ENCODE measurements around the gene TMEM238. TPM values are rescaled to one million over a fixed set of nuclear protein-coding genes. Genes with fewer than 3 reads are reported as not detected.
A peak's percentile ranks its signal among the peaks of the same experiment; 100 is the strongest.
"Not testable (repeated sequence)": the region's sequence is repeated elsewhere in the genome, so short reads cannot be mapped to it uniquely, and the experiment has no call there.

The TMEM238 gene, protein sequence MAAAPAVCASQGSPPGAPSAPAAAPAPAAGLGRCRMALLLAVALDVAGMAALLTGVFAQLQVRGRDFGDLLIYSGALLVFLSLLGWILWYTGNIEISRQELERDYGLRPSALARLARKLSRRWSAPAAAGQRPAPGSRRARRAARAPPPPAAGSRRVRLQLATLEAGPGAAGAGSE
- total RNA-seq, result 39.9 TPM

GRCh38 chr19:55384131-55384919, at the start of gene TMEM238:
Gene TMEM238 (minus strand): TSS chr19:55384292. CDS start chr19:55384259, 33 bp downstream.
- peak; percentile 44 for DNase-seq (ENCODE audit: low spot score)

DNA sequence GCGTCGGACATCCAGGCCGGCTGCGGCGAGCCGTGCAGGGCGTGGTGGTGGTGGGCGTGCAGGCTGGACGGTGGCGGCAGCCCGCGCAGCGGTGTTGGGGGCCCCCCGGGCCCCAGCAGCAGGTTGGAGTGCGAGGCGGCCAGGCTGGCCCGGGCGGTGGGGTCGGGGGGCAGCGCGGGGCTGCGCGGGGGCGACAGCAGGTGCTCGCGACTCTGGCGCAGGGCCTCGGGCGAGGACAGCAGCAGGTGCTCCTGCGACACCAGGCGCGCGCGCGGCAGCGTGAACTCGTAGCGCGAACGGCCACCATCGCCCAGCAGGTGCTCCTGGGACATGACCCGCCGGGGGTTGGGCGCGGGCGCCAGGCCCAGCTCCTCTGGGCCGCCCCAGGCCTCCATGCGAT, 49.2 kb upstream of the TMEM238 start:
- no peak for DNase-seq (ENCODE audit: low spot score)

DNA sequence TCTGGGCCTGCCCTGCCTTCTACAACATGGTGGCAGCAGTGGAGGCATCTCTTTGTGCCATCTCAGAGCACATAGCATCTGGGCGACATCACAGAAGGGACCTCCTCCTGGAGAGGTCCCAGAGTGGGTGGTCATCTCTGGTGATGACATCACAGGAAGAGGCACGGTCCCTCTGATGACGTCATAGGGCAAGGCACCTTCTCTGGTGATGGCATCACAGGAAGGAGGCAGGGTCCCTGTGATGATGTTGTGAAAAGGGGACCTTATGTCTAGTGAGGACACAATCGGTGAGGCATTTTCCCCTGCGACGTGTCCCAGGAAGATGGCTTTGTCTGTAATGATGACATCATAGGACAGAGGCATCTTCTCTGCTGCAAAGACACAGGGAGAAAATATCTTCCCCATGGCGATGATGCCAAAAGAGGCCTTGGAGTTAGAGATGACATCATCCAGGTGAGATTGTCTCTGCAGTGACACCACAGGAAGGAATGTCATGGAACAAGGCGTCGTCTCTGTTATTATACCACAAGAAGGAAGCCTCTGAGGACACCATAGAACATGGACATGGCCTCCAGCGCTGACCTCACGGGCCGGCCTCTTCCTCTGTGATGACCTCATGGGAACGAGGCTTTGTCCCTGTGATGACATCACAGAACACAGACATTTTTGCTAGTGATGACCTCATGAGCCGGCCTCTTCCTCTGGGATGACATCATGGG, 48.3 kb upstream of the TMEM238 start:
- DNase-seq (ENCODE audit: low spot score), result no peak

DNA sequence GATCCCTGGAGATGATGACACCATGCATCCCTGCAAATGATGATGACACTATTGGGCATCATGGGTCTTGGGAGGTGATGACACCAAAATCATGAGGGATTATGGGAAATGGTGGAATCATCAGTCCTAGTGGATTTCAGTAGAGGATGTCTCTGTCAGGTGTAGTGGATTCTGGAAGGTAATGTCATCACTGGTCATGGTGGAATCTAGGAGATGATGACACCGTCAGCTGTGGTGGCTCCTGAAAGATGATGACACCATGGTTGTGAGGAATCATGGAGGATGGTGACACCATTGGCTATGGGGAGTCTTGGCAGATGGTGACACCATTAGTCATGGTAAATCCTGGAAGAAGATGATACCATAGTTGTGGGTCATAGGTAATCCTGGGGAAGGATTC, 47.1 kb upstream of the TMEM238 start:
- no peak for DNase-seq (ENCODE audit: low spot score)

- DNase-seq (ENCODE audit: low spot score), result no peak
Measured at GRCh38 chr19:55426042-55426441, 42.0 kb upstream of the TMEM238 start.

DNA sequence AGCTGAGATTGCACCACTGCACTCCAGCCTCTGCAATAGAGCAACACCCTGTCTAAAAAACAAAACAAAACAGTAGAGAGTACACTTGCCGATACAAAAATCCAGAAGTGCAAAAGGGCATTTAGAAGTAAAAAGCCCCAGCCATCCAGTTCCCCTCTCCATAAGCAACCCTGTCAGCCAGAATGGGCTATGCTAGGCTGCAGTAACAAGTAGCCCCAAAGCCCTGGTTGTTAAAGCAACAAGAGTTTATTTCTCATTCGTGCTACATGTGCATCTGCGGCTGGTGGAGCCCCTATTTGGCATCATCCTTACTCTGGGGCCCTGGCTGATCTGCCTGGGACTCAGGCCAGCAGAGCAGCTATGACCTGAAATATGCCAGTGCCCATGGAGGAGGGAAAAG, 40.4 kb upstream of the TMEM238 start:
- DNase-seq (ENCODE audit: low spot score), result no peak

GRCh38 chr19:55423225-55424005, 39.3 kb upstream of the TMEM238 start:
- DNase-seq (ENCODE audit: low spot score), result no peak

DNA sequence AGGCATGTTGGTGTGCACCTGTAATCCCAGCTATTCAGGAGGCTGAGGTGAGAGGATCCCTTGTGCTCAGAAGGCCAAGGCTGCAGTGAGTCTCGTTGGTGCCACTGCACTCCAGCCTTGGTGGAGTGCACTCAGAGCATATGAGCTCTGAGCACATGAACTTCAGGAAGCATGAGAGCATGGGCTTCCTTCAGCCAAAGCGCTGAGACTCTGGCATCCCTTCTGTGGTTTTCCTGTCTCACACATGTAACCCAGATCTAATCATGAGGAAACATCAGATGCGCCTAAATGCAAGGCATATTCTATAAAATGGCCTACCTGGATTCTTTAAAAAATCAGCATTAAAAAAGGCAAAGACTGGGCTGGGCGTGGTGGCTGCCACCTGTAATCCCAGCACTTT, 37.2 kb upstream of the TMEM238 start:
- DNase-seq (ENCODE audit: low spot score), result not testable (repeated sequence)

- no peak for DNase-seq (ENCODE audit: low spot score)
Measured at GRCh38 chr19:55419624-55420236, 35.6 kb upstream of the TMEM238 start.

DNA sequence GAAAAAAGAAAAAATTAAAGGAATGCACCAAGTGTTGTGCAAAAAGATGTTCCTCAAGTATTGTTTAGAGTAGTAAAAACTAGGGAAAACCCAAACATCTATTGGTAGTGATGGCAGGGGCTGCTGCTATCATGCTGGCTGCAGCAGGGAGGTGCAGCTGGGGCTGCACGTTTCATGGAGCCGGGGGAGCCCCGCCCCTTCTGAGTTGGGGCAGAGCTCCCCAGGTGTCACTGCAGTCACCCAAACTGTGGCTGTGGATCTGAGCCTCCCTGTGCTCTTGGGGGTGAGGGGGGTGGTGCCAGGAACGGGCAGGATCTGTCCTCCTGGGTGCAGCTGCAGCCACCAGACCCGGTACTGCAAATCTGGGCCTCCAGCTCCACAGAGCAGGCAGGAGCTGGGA, 35.0 kb upstream of the TMEM238 start:
- DNase-seq (ENCODE audit: low spot score), result no peak

DNA sequence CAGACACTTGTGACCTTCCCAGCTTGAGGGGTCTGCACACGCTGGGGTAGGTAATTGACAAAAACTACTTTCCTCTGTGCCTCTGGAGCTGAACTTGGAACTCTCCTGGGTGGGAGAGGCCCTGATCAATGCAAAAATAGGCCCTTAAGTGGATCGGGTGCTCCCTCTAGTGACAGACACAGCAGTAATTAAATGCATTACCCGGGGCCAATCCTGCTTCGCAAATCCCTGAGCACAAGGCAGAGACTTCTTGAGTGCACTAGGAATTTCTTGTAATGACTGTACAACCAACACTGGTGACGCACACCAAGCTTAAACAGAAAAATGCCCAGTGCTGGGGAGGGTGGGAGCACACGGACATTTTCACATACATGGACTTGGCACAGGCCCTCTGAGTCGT, 34.1 kb upstream of the TMEM238 start:
- DNase-seq (ENCODE audit: low spot score), result peak; percentile 65

DNA sequence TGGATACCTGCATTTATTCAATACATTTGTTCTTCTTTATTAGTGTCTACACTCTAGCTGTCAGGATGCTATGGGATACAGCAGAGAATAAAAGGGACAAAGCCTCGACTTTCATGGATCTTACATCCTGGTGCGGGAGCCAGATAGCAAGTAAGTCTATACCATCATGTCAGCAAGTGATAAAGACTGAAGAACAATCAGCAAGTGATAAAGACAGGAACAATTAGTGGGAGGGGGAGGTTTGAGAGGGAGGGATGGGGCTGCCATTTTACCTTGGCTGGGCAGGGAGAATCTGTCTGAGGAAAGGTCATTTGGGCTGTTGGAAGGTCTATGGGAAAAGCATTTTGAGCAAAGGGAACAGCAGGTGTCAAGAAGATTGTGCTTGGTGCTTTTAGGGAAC, 26.1 kb upstream of the TMEM238 start:
- DNase-seq (ENCODE audit: low spot score), result no peak

DNA sequence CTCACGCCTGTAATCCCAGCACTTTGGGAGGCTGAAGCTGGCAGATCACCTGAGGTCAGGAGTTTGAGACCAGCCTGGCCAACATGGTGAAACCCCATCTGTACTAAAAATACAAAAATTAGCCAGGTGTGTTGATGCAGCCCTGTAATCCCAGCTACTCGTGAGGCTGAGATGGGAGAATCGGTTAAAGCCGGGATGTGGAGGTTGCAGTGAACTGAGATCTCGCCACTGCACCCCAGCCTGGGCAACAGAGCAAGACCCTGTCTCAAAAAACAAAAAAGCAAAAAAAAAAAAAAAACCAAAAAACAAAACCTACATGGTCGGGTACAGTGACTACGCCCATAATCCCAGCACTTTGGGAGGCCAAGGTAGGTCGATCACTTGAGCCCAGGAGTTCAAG, 25.1 kb upstream of the TMEM238 start:
- DNase-seq (ENCODE audit: low spot score), result not testable (repeated sequence)

DNA sequence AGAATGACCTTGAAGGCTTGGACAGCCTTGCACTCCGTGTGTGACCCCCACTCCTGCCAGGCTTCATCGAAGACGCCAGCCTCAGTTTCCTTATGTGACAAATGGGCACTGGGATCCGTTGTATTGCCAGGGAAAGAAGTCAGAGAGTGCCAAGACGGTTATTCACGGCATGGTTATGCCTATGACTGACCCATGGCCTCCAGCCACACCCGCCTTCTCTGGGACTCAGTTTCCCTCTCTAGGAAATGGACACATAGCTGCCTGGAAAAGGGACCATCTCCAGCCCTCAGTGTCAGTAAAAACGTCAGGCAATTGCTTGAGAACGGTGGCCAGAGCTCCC, 24.4 kb upstream of the TMEM238 start:
- no peak for DNase-seq (ENCODE audit: low spot score)

- peak; percentile 99 for DNase-seq (ENCODE audit: low spot score)
Measured at GRCh38 chr19:55407800-55408532, 23.9 kb upstream of the TMEM238 start.

DNA sequence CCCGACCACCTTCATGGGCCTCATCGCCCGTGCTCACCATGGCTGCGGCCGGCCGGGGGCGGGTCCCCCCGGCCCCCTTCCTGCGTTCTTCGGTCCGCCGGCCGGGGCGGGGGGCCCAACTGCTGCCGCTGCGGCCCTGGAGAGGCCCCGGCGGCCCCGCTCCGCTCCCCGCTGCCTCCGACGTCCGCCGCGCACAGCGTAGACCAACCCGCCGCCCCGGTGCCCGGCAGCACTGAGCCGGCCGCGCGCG, 23.4 kb upstream of the TMEM238 start, which contains the start of gene UBE2S:
TSS of gene UBE2S (minus strand) at position 239 of the 250 bp plus-strand sequence. CDS start at position 40, 199 bp downstream.
- DNase-seq (ENCODE audit: low spot score), result not testable (repeated sequence)

DNA sequence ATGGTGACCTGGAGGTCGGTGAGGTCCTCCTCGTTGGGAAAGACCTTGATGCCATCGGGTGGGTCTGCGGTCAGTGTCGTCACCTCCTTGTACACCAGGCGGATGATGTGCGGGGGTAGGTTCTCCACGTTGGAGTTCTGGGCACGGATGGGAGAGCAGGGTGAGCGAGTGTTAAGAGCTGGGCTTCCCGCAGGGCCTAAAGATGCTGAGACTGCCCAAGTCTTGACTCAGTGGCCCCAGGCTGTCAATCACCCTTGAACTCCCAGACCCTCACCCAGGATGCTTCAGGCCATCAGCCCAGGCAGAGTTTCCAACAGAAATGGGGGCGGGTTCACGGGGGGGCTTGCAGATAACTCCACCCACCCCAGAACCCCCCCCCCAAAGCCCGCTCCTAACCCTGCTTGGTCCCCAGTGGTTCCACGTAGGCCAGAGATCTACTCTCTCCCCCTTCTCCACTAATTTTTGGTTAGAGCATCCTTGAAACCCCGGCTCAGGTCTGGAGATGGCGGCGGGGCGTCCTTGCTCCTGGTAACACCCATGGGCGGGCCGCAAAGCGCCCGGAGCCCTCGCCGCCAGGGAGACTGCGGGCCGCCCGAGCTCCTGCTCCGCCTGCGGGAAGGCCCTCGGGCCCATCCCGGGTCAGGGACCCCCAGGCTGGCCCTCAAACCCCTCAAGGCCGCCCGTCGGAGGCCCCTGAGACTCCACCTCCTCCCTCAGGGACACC, 22.9 kb upstream of the TMEM238 start:
- DNase-seq (ENCODE audit: low spot score), result no peak

DNA sequence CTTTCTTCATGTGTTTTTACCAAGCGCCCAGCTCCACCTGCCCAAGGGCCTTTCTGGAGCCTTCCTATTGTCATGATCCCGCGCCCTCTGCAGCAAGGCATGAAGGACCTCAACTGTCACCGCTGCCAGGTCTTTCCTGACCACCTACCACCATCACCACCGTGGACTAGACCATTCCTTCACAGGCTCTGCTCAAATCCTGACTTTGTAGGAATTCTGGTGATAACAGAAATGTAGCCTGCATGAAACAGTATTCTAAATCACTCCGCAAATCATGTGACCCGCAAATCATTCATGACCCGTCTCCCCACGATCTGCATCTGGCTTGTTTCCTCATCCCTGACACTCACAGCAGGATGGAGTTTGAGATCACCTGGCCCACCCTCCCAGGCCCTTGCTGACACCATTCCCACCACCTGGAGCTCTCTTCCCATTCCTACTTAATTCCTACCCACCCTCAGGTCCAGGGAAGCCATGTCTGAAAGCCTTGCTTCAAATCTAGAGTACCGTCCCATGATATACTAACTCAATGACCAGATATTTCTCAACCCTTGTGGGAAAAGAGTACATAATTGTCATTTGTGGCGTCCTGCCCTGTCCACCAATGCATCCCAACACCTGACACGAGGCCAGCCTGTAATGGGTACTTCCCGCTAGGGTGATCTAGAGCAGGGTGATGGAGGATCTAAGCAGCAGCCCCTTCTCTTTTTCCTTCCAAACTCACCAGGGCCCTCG, 22.2 kb upstream of the TMEM238 start:
- no peak for DNase-seq (ENCODE audit: low spot score)

DNA sequence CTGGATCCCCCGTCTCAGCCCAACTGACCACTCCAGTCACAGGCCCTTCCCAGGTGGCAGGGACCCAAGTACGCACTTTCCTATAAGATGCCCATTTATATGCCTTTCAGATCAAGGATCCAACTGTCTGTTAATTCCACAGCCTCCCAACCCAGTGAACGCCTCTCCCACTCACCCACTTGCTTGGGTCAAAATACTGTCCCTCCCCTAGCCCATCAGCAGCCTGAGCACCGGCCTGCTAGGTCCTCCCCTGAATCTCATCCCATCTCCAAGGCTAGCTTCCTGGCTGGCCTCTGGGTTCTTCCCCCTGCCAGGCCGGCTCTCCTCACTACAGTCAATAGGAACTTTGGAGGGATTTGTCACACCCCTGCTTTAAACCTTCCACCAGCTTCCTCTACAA, 21.5 kb upstream of the TMEM238 start:
- DNase-seq (ENCODE audit: low spot score), result no peak

DNA sequence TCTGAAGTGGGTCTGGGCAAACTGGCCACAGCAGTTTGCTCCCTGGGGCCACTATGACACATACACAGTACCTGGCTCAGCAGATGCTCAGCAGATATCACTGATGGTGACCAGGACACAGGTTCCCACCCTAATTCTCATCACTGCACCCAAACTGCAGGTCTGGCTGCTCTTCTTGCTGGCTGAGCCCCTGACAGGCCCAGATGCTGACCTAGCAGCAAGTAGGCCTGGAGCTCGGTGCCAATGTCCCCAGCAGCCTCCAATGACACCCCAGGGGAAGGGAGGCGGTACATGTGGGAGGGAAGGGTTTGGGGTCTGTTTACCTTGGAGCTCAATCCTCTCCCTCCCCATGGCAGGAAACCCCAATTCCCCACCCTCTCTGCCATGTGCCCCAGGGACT, 18.4 kb upstream of the TMEM238 start:
- DNase-seq (ENCODE audit: low spot score), result no peak

All from mucosa of gallbladder (tissue), 1 donor.